ENCODE results near the gene RAB17.

RAB17 gene

GRCh38 chr2:237525559-237526157, 64.9 kb downstream of the RAB17 start:
- no peaks in the 10 kb centered on the region for H3K4me1 ChIP-seq (ENCODE audit: insufficient read depth, low read length, poor library complexity, severe bottlenecking)
- no peak overlapping the region for H3K4me2 ChIP-seq (ENCODE audit: low read depth, low read length, poor library complexity, severe bottlenecking)
- no peaks in the 10 kb centered on the region for H3K27me3 ChIP-seq (ENCODE audit: insufficient read depth, low read length, poor library complexity, severe bottlenecking)
- H3K4me3 ChIP-seq (ENCODE audit: low read length, poor library complexity, severe bottlenecking), result no peak overlapping the region
- H4K20me1 ChIP-seq (ENCODE audit: insufficient read depth, low read length, poor library complexity, severe bottlenecking), result no peaks in the 10 kb centered on the region
- TF ChIP-seq CTCF (conservative IDR thresholded peaks at IDR 0.05; ENCODE audit: low read length), result no peak
- TF ChIP-seq EZH2phosphoT487 (IDR thresholded peaks at IDR 0.05; ENCODE audit: borderline replicate concordance), result no peak
- no peaks in the 10 kb centered on the region for H3K79me2 ChIP-seq (ENCODE audit: insufficient read depth, low read length)
- no peaks in the 10 kb centered on the region for H3F3A ChIP-seq (ENCODE audit: low read depth)
- H3K9me2 ChIP-seq (replicated peaks; ENCODE audit: low read depth, low read length), result no peaks in the 10 kb centered on the region
- H2AFZ ChIP-seq (ENCODE audit: low read length), result no peak overlapping the region
- no peaks in the 10 kb centered on the region for H3K36me3 ChIP-seq (ENCODE audit: insufficient read depth, low read length)
- no peaks in the 10 kb centered on the region for H3K9me3 ChIP-seq (ENCODE audit: insufficient read depth, low read depth, low read length)
- H3K9ac ChIP-seq (ENCODE audit: low read depth, low read length, poor library complexity, severe bottlenecking), result no peak overlapping the region

GRCh38 chr2:237524631-237525030, 65.9 kb downstream of the RAB17 start:
- Histone ChIP-seq H3K4me1 (ENCODE audit: insufficient read depth, low read length, poor library complexity, severe bottlenecking) (no peaks in the 10 kb centered on the region), H4K20me1 (ENCODE audit: insufficient read depth, low read length, poor library complexity, severe bottlenecking) (no peaks in the 10 kb centered on the region), H3K79me2 (ENCODE audit: insufficient read depth, low read length) (no peaks in the 10 kb centered on the region), H2AFZ (ENCODE audit: low read length) (no peak overlapping the region), H3K4me3 (ENCODE audit: low read length, poor library complexity, severe bottlenecking) (no peak overlapping the region), H3K36me3 (ENCODE audit: insufficient read depth, low read length) (no peaks in the 10 kb centered on the region), H3K4me2 (ENCODE audit: low read depth, low read length, poor library complexity, severe bottlenecking) (no peak overlapping the region), H3K27me3 (ENCODE audit: insufficient read depth, low read length, poor library complexity, severe bottlenecking) (no peaks in the 10 kb centered on the region), H3K9me3 (ENCODE audit: insufficient read depth, low read depth, low read length) (no peaks in the 10 kb centered on the region), H3K9me2 (replicated peaks; ENCODE audit: low read depth, low read length) (no peaks in the 10 kb centered on the region), H3K9ac (ENCODE audit: low read depth, low read length, poor library complexity, severe bottlenecking) (no peak overlapping the region), H3F3A (ENCODE audit: low read depth) (no peaks in the 10 kb centered on the region)
- TF ChIP-seq EZH2phosphoT487 (IDR thresholded peaks at IDR 0.05; ENCODE audit: borderline replicate concordance) (no peak), CTCF (conservative IDR thresholded peaks at IDR 0.05; ENCODE audit: low read length) (no peak)
